HCT116 (cell line): ENCODE results near the gene ANP32B.

Experiments
- CTCF ChIP-seq, 3 experiments: fragments of 200-600 bp in 1 of 3; sonication (generic) in 1 of 3; IDR thresholded peaks in 2 of 3; conservative IDR thresholded peaks in 1 of 3; 2 replicates each; pipeline ENCODE4 v1.5.1; 2012 to 2017; ENCODE audit warnings: low read depth in 2 of 3, low read length in 2 of 3, antibody characterized with exemption in 1 of 3, borderline replicate concordance in 1 of 3, control low read depth in 1 of 3, mild to moderate bottlenecking in 1 of 3, mixed read lengths in 1 of 3, mixed run types in 1 of 3, moderate library complexity in 1 of 3; ENCODE audit not compliant: insufficient read depth in 1 of 3
- JUND ChIP-seq: IDR thresholded peaks from 2 replicates; pipeline ENCODE4 v1.6.1; 2012
- POLR2A ChIP-seq: IDR thresholded peaks from 2 replicates; pipeline ENCODE4 v1.7.0; 2011; ENCODE audit warnings: borderline replicate concordance; ENCODE audit not compliant: insufficient read depth, insufficient read length; ENCODE audit errors: extremely low read depth

GRCh38 chr9:97934321-97935115 is 48.6 kb upstream of the ANP32B start:
- TF ChIP-seq POLR2A (no peak), CTCF (IDR thresholded peaks at IDR 0.05 in 2 of 3, conservative IDR thresholded peaks at IDR 0.05 in 1 of 3; ENCODE audit: borderline replicate concordance in 1 of 3, insufficient read depth in 1 of 3, low read depth in 2 of 3, low read length in 2 of 3) (no peak), JUND (no peak)
